Fibroblast of skin of right quadriceps (primary cell): ENCODE data around the gene SURF4.
"Not testable (repeated sequence)": the region's sequence is repeated elsewhere in the genome, so short reads cannot be mapped to it uniquely, and the experiment has no call there.

Experiments
- DNase-seq: peaks from one replicate; pipeline ENCODE4 v3.0.0-alpha.2; 2013

SURF4 gene

GRCh38 chr9:133331641-133332380, 44.0 kb downstream of the SURF4 start:
- DNase-seq, result no peak

- DNase-seq, result no peak
Measured at GRCh38 chr9:133331221-133331620, 44.6 kb downstream of the SURF4 start.

- not testable (repeated sequence) for DNase-seq
Measured at GRCh38 chr9:133329306-133330156, 46.3 kb downstream of the SURF4 start.

- no peak for DNase-seq
Measured at GRCh38 chr9:133327834-133328484, 47.9 kb downstream of the SURF4 start.

- not testable (repeated sequence) for DNase-seq
Measured at GRCh38 chr9:133327021-133327420, 48.8 kb downstream of the SURF4 start.

- no peak for DNase-seq
Measured at GRCh38 chr9:133323991-133324703, 51.7 kb downstream of the SURF4 start.

GRCh38 chr9:133323211-133323610, 52.6 kb downstream of the SURF4 start:
- DNase-seq, result no peak

GRCh38 chr9:133322701-133323100, 53.2 kb downstream of the SURF4 start:
- no peak for DNase-seq

GRCh38 chr9:133321411-133321935, 54.4 kb downstream of the SURF4 start:
- DNase-seq, result no peak

GRCh38 chr9:133320421-133320881, 55.4 kb downstream of the SURF4 start:
- DNase-seq, result no peak

GRCh38 chr9:133317551-133317950, 58.3 kb downstream of the SURF4 start:
- not testable (repeated sequence) for DNase-seq

GRCh38 chr9:133315997-133316396, 59.9 kb downstream of the SURF4 start:
- DNase-seq, result no peak
